SK-N-SH (cell line): ENCODE results near the gene SYNE1. TPM values are rescaled to one million over a fixed set of nuclear protein-coding genes. Genes with fewer than 3 reads are reported as not detected.
A peak's percentile ranks its signal among the peaks of the same experiment; 100 is the strongest.

Source experiments
- CTCF ChIA-PET: fragments of 300-600, 350-600 bp; formaldehyde crosslinking; extraction: SDS; loops from one replicate; lab custom pipeline; 2021; lab: Yijun Ruan, JAX
- POLR2A ChIA-PET: fragments of 350-600 bp; sonication (Branson Sonifier 250); formaldehyde crosslinking; extraction: SDS; loops from one replicate; lab custom pipeline; 2020; ENCODE audit warnings: antibody characterized with exemption, inconsistent platforms; lab: Yijun Ruan, JAX
- DNase-seq: peaks from one replicate; pipeline ENCODE4 v3.0.0; 2012
- H2AFZ ChIP-seq: fragments of 200-600 bp; sonication (generic); 2 replicates; pipeline ENCODE4 v1.8.1; 2016; ENCODE audit warnings: antibody characterized with exemption, mild to moderate bottlenecking, low read depth
- H3F3A ChIP-seq: fragments of 200-600 bp; sonication (generic); replicated peaks from 2 replicates; pipeline ENCODE3; 2016; ENCODE audit warnings: antibody characterized with exemption, mild to moderate bottlenecking; ENCODE audit not compliant: insufficient read depth
- H3K27ac ChIP-seq, 2 experiments: fragments of 200-500 bp in 1 of 2; fragments of 200-600 bp in 1 of 2; sonication (Bioruptor generic) in 1 of 2; sonication (generic), shearing (Covaris generic) in 1 of 2; 2 replicates each; pipeline versions ENCODE4 v1.5.1 to v1.6.1; 2014 to 2016; ENCODE audit warnings: low read depth in 2 of 2, inconsistent platforms in 1 of 2, low read length in 1 of 2, mild to moderate bottlenecking in 1 of 2, mixed read lengths in 1 of 2
- H3K27me3 ChIP-seq: fragments of 200-600 bp; sonication (generic), shearing (Covaris generic); 2 replicates; pipeline ENCODE4 v1.6.1; 2016; ENCODE audit warnings: mixed run types; ENCODE audit not compliant: insufficient read depth
- H3K36me3 ChIP-seq, 2 experiments: fragments of 200-500 bp in 1 of 2; fragments of 200-600 bp in 1 of 2; sonication (Bioruptor generic) in 1 of 2; sonication (generic) in 1 of 2; replicated peaks in 1 of 2; 2 replicates each; pipeline versions ENCODE3 to v1.5.1; 2014 to 2016; ENCODE audit warnings: low read length in 1 of 2, mild to moderate bottlenecking in 1 of 2; ENCODE audit not compliant: insufficient read depth in 2 of 2, control insufficient read depth in 1 of 2
- H3K4me1 ChIP-seq, 2 experiments: fragments of 200-500 bp in 1 of 2; fragments of 200-600 bp in 1 of 2; sonication (Bioruptor generic) in 1 of 2; sonication (generic), shearing (Covaris generic) in 1 of 2; 2 replicates each; pipeline versions ENCODE4 v1.5.1 to v1.6.1; 2014 to 2016; ENCODE audit warnings: low read depth in 1 of 2, low read length in 1 of 2, mixed run types in 1 of 2; ENCODE audit not compliant: insufficient read depth in 2 of 2, control insufficient read depth in 1 of 2
- H3K4me2 ChIP-seq: fragments of 200-600 bp; sonication (generic), shearing (Covaris generic); 2 replicates; pipeline ENCODE4 v1.6.1; 2017; ENCODE audit warnings: mixed run types
- H3K4me3 ChIP-seq, 2 experiments: fragments of 200-500 bp in 1 of 2; fragments of 200-600 bp in 1 of 2; sonication (Bioruptor generic) in 1 of 2; sonication (generic), shearing (Covaris generic) in 1 of 2; 2 replicates each; pipeline versions ENCODE4 v1.5.1 to v1.8.1; 2014 to 2016; ENCODE audit warnings: low read depth in 2 of 2, inconsistent platforms in 1 of 2, low read length in 1 of 2, mild to moderate bottlenecking in 1 of 2, mixed read lengths in 1 of 2, moderate library complexity in 1 of 2
- H3K79me2 ChIP-seq: fragments of 200-600 bp; sonication (generic); 2 replicates; pipeline ENCODE4 v1.8.1; 2017; ENCODE audit warnings: mild to moderate bottlenecking; ENCODE audit not compliant: insufficient read depth
- H3K9ac ChIP-seq: fragments of 200-600 bp; sonication (generic); 2 replicates; pipeline ENCODE4 v1.6.1; 2017; ENCODE audit warnings: mixed run types
- H3K9me2 ChIP-seq: fragments of 200-600 bp; sonication (generic); 2 replicates; pipeline ENCODE4 v1.6.1; 2017; ENCODE audit warnings: mixed run types
- H3K9me3 ChIP-seq: fragments of 200-600 bp; sonication (generic); 2 replicates; pipeline ENCODE4 v1.6.1; 2017; ENCODE audit warnings: mixed run types, mild to moderate bottlenecking, moderate library complexity
- H4K20me1 ChIP-seq: fragments of 200-600 bp; sonication (generic); 2 replicates; pipeline ENCODE4 v1.6.1; 2017; ENCODE audit warnings: mild to moderate bottlenecking, mixed run types; ENCODE audit not compliant: insufficient read depth
- ELF1 ChIP-seq: IDR thresholded peaks from 2 replicates; pipeline ENCODE4 v1.4.0; 2012
- EP300 ChIP-seq, 2 experiments: IDR thresholded peaks; 2 replicates each; pipeline versions ENCODE4 v1.4.0 to v1.6.1; 2012; ENCODE audit warnings: borderline replicate concordance in 1 of 2, low read depth in 1 of 2, low read length in 1 of 2
- GABPA ChIP-seq: IDR thresholded peaks from 2 replicates; pipeline ENCODE4 v1.4.0; 2012; ENCODE audit warnings: low read depth, mild to moderate bottlenecking
- REST ChIP-seq: IDR thresholded peaks from 2 replicates; pipeline ENCODE4 v1.6.1; 2012; ENCODE audit warnings: mild to moderate bottlenecking, low read depth, low read length, moderate library complexity
- RFX5 ChIP-seq: IDR thresholded peaks from 2 replicates; pipeline ENCODE4 v1.6.1; 2012; ENCODE audit warnings: mild to moderate bottlenecking, improper control_type of control experiment, low read length
- USF2 ChIP-seq: fragments of 150-350 bp; IDR thresholded peaks from 2 replicates; pipeline ENCODE4 v1.6.1; 2017; ENCODE audit warnings: antibody characterized with exemption, low read length, low read depth, borderline replicate concordance
- YY1 ChIP-seq: IDR thresholded peaks from 2 replicates; pipeline ENCODE4 v1.4.0; 2012; ENCODE audit warnings: low read depth, mild to moderate bottlenecking
- WGBS: methylation state at CpG from one replicate; pipeline ENCODE4 v1.1.6; 2017; ENCODE audit warnings: low lambda C conversion rate; 5-methylcytosine and 5-hydroxymethylcytosine counted together
- polyA plus RNA-seq, 3 experiments: library from polyadenylated mRNA; depleted of rRNA; stranded (reverse); fragments of >200 nt; gene quantifications; 2 replicates each; pipeline ENCODE4 v1.2.3, GENCODE V29; 2012
- TF ChIP-seq, protein P1 (sequence below): IDR thresholded peaks from 2 replicates; pipeline ENCODE4 v1.4.0; 2012; ENCODE audit warnings: low read depth
- TF ChIP-seq, protein P2 (sequence below): IDR thresholded peaks from 2 replicates; pipeline ENCODE4 v1.4.0; 2012; ENCODE audit warnings: low read depth, borderline replicate concordance

Gene SYNE1
- polyA plus RNA-seq, 1 of the 3 experiments (the other 2 are of a cell fraction), result 31.1 TPM

- Histone ChIP-seq H3K9ac (no peak overlapping the region), H4K20me1 (no peaks in the 10 kb centered on the region; the same call in 1 of the 2 replicates), H3K79me2 (peaks cover 4% of the 10 kb centered on the region; the same call in 1 of the 2 replicates), H3F3A (no peaks in the 10 kb centered on the region), H2AFZ (no peak overlapping the region), H3K27me3 (no peaks in the 10 kb centered on the region), H3K4me1 (peaks cover 0 to 16% of the 10 kb centered on the region in 2 experiments; a peak in 2 of 4 replicates), H3K4me3 (no peak overlapping the region), H3K9me3 (no peaks in the 10 kb centered on the region), H3K4me2 (no peak overlapping the region), H3K9me2 (no peaks in the 10 kb centered on the region), H3K36me3 (no peaks in the 10 kb centered on the region), H3K27ac (no peak overlapping the region)
- TF ChIP-seq REST (no peak), ELF1 (no peak), GABPA (no peak), RFX5 (no peak), EP300 (IDR thresholded peaks at IDR 0.05; ENCODE audit: borderline replicate concordance in 1 of 2, low read depth in 1 of 2, low read length in 1 of 2) (no peak)
- TF ChIP-seq, protein P1, sequence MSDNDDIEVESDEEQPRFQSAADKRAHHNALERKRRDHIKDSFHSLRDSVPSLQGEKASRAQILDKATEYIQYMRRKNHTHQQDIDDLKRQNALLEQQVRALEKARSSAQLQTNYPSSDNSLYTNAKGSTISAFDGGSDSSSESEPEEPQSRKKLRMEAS, result no peak
- TF ChIP-seq, protein P2, sequence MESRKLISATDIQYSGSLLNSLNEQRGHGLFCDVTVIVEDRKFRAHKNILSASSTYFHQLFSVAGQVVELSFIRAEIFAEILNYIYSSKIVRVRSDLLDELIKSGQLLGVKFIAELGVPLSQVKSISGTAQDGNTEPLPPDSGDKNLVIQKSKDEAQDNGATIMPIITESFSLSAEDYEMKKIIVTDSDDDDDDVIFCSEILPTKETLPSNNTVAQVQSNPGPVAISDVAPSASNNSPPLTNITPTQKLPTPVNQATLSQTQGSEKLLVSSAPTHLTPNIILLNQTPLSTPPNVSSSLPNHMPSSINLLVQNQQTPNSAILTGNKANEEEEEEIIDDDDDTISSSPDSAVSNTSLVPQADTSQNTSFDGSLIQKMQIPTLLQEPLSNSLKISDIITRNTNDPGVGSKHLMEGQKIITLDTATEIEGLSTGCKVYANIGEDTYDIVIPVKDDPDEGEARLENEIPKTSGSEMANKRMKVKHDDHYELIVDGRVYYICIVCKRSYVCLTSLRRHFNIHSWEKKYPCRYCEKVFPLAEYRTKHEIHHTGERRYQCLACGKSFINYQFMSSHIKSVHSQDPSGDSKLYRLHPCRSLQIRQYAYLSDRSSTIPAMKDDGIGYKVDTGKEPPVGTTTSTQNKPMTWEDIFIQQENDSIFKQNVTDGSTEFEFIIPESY, result no peak
- CTCF ChIA-PET, result interaction anchor here (1.3 to 2.4 kb wide), 2 partner anchors 22 to 24 kb away, joined by 3 to 13 read pairs; no protein-coding TSS in a partner anchor
- WGBS, result 73% methylated on average over 2 of the region's 2 CpGs
- POLR2A ChIA-PET, result no interaction called here
- DNase-seq, result no peak
Measured at GRCh38 chr6:152573762-152574161, 63.4 kb downstream of the SYNE1 start.

DNA sequence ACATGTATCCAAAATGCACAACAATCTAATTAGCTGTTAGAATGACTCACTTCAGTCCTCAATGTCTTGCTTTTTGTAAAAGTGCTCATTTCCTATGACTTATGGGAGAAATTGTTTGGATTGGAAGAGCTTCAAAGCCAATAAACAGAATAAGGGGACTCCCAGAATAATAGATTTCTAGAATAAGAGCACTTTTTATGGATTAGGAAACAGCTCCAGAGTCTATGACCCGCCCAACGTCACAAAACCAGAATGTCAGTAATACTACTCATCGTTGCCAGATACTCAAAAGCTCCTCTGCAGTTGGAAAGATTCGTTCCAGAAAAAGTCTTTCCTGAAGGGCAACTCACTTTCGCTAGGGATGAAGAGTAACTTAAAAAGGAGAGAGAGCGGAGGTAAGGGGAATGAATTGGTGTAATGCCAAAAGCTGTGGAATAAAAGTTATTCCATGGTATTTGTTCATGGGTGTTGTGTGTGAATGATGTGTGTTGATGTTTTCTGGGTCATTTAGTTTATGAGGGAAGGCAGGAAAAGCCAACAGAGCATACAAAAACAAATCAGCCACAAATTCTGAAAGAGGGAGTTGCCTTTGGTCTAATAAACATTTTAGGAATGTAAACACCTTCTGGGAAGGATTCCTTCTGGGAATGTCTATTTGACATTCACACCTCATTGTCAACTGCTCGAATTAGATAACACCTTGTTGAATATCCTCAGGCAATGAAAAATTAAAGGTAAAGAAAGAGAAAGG, 64.6 kb downstream of the SYNE1 start:
- H3K27ac ChIP-seq, result peak overlapping the region in 1 of 2 experiments; percentile 10; a peak in 1 of 4 replicates

More for the DNA sequence above, 64.6 kb downstream of the SYNE1 start:
- no peak for TF ChIP-seq YY1
- no peak for TF ChIP-seq USF2
- TF ChIP-seq, all 33 proteins: peak for 0
- no peak for DNase-seq
- Histone ChIP-seq H3K9ac (no peak overlapping the region), H3K4me3 (no peak overlapping the region), H4K20me1 (no peaks in the 10 kb centered on the region; the same call in 1 of the 2 replicates), H3K4me1 (peaks cover 0 to 16% of the 10 kb centered on the region in 2 experiments; a peak in 2 of 4 replicates), H3F3A (no peaks in the 10 kb centered on the region), H3K27me3 (no peaks in the 10 kb centered on the region), H3K36me3 (no peaks in the 10 kb centered on the region), H3K79me2 (peaks cover 6% of the 10 kb centered on the region; the same call in 1 of the 2 replicates), H3K9me3 (no peaks in the 10 kb centered on the region), H2AFZ (no peak overlapping the region), H3K4me2 (no peak overlapping the region), H3K9me2 (no peaks in the 10 kb centered on the region)
- WGBS, result 55% methylated on average over 7 of the region's 7 CpGs
- POLR2A ChIA-PET, result no interaction called here
- CTCF ChIA-PET, result no interaction called here
